AG04449 (cell line): ENCODE data around the gene SLC22A2.
"Not testable (repeated sequence)": the region's sequence is repeated elsewhere in the genome, so short reads cannot be mapped to it uniquely, and the experiment has no call there.

Experiments
- CTCF ChIA-PET: fragments of 350-600 bp; formaldehyde crosslinking; extraction: SDS; loops from one replicate; lab custom pipeline; 2021; ENCODE audit warnings: antibody characterized with exemption; lab: Yijun Ruan, JAX
- POLR2A ChIA-PET: fragments of 400-600, 350-600 bp; formaldehyde crosslinking; extraction: SDS; loops from one replicate; lab custom pipeline; 2020; ENCODE audit warnings: antibody characterized with exemption, inconsistent platforms; lab: Yijun Ruan, JAX
- DNase-seq: peaks from one replicate; pipeline ENCODE4 v3.0.0-alpha.2; 2010; ENCODE audit warnings: low read depth, low spot score
- H3K4me3 ChIP-seq: 2 replicates; pipeline ENCODE4 v1.5.1; 2011; ENCODE audit warnings: low read depth, mild to moderate bottlenecking, control low read depth, low read length
- CTCF ChIP-seq: IDR thresholded peaks from one replicate; pipeline ENCODE4 v1.5.1; 2011; ENCODE audit warnings: mild to moderate bottlenecking, moderate library complexity, low read length, control low read depth, inconsistent platforms; ENCODE audit not compliant: insufficient read depth; ENCODE audit errors: missing control alignments

The SLC22A2 gene

GRCh38 chr6:160258346-160259142 lies at the start of gene SLC22A2:
TSS of gene SLC22A2 (minus strand) at chr6:160258821. CDS start at chr6:160258757, 64 bp downstream.
- CTCF ChIA-PET: no interaction called here
- TF ChIP-seq CTCF: no peak
- POLR2A ChIA-PET: no interaction called here
- no peak for DNase-seq
- no peak within 1 kb of the TSS for H3K4me3 ChIP-seq

DNA sequence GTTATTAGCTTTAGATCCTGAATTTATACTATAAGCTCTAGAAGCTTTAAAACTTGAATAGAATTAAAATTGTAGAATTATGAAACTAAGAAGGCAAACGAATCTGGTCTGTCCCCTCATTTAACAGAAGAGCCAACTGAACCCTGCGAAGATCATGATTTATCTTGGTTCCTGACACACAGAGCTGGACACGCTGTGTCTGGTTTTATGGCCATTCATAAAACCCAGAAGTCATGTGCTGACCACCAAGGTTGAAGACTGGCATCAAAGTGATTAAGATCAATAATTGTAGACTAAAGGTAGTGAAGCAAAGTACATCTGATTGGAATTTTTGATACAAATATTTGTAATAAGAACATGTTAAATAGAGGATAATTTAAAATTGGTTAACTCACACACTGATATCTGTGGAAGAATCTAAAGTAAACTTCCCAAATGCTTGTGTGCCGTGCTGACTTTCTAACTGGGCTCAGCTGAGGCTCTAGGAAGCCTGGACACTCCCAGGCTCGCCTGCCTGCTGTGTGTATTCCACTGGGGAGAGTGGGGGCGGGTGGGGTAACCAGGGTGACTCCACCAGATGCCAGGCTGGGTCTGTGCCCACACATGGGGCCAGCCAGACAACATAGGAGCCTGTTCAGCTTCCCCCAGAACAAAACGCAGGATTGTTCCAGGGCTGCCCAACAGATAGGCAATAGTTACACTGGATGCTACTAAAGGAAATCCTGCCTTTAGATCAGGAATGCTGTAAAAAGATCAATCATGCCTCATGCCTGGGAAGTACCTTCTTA lies 47.5 kb upstream of the SLC22A2 start:
- no peak overlapping the region for H3K4me3 ChIP-seq
- no peak for DNase-seq
- CTCF ChIA-PET: no interaction called here
- no peak for TF ChIP-seq CTCF
- POLR2A ChIA-PET: no interaction called here

GRCh38 chr6:160303806-160304205 lies 45.2 kb upstream of the SLC22A2 start:
- CTCF ChIA-PET: no interaction called here
- TF ChIP-seq CTCF: no peak
- no peak overlapping the region for H3K4me3 ChIP-seq
- POLR2A ChIA-PET: no interaction called here
- no peak for DNase-seq

DNA sequence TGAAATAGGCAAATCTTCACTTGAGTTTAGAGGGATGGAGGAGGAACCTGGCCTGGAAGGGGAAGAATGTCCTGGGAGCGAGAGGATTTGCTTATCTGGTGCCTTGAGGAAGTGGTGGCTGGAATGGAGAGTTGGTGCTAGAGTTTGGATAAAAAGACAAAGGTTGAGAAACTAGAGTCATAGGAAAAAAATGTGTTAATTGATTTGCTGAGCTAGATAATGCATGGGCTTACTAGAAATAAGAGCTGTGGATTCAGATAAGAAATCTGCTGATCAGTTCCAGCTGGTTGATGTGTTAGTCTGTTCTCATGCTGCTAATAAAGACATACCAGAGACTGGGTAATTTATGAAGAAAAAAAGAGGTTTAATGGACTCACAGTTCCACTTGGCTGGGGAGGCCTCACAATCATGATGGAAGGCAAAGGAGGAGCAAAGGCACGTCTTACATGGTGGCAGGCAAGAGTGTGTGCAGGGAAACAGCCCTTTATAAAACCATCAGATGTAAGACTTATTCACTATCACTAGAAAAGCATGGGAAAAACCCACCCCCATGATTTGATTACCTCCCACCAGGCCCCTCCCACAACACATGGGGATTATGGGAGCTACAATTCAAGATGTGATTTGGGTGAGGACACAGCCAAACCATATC lies 43.9 kb upstream of the SLC22A2 start:
- CTCF ChIA-PET, H3K4me3 ChIP-seq, DNase-seq: not testable (repeated sequence)
- POLR2A ChIA-PET: interaction anchor here (0.5 kb wide), 1 partner anchor 1783 kb away, joined by 3 read pairs; no protein-coding TSS in a partner anchor

DNA sequence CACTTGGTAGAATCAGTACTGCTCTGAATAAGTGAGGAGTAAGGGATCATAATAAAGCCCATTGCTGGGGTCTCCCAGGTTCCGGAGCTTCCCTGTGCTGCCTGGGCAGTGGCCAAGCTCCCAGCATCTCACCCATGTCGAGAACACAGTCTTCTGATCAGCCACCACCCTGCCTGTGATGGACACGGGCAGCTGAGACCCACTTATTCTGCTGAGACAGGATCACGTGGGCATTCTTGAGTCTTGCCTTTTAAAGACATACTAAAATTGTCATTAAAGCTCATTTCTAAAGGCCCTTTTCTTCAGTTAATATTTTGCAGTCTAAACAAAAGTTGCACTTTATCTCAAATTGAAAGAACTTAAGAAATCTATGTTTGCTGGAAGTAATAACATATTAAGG lies 42.7 kb upstream of the SLC22A2 start:
- TF ChIP-seq CTCF: no peak
- CTCF ChIA-PET: no interaction called here
- DNase-seq: no peak
- H3K4me3 ChIP-seq: no peak overlapping the region
- POLR2A ChIA-PET: no interaction called here

DNA sequence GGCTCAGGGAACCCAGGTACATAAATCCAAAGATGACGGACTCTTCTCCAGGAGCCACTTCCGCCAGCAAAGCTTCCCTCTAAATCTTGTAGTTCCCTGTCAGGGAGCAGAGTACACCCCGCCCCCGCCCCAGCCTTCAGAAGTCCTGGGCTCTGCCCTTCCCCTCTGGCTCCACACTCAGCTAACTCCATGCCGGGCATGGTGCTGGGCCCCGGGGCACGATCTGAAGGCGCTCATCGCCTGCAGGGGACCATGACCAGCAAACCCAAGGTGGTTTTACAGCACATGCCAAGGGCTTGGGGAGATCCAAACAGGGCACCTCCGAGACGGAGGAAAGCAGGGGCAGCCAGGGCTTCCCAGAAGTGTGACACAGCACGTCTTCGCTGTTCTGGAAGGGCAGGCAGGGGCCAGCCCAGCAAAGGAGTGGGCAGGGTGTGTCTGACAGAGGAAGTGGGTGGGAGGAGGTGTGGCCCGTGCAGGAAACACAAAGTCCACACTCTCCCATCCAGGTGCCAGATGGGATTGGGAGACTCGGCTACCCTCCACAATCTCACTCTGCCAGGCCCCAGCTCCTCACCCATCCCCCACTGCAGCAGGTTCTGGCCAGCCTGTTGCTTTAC lies 41.6 kb upstream of the SLC22A2 start:
- no peak overlapping the region for H3K4me3 ChIP-seq
- POLR2A ChIA-PET: no interaction called here
- no peak for DNase-seq
- TF ChIP-seq CTCF: no peak
- CTCF ChIA-PET: no interaction called here
